ENCODE data around the gene PNPLA3.

PNPLA3 gene

GRCh38 chr22:43889201-43889859 is 34.3 kb upstream of the PNPLA3 start:
- no peak for TF ChIP-seq CTCF (IDR thresholded peaks at IDR 0.05; ENCODE audit: control extremely low read depth, extremely low read depth, low read depth, missing control alignments)
- ChIA-PET POLR2A (no interaction called here), CTCF (interaction anchor here (1.1 kb wide), 1 partner anchor 9 kb away, joined by 3 read pairs; no protein-coding TSS in a partner anchor)
- DNase-seq (ENCODE audit: extremely low spot score): no peak

- CTCF ChIA-PET: interaction anchor here (1.1 kb wide), 1 partner anchor 9 kb away, joined by 3 read pairs; no protein-coding TSS in a partner anchor
- DNase-seq (ENCODE audit: extremely low spot score): no peak
- POLR2A ChIA-PET: no interaction called here
- no peak for TF ChIP-seq CTCF (IDR thresholded peaks at IDR 0.05; ENCODE audit: control extremely low read depth, extremely low read depth, low read depth, missing control alignments)
These were observed 33.7 kb upstream of the PNPLA3 start for GRCh38 chr22:43889860-43890253.

DNA sequence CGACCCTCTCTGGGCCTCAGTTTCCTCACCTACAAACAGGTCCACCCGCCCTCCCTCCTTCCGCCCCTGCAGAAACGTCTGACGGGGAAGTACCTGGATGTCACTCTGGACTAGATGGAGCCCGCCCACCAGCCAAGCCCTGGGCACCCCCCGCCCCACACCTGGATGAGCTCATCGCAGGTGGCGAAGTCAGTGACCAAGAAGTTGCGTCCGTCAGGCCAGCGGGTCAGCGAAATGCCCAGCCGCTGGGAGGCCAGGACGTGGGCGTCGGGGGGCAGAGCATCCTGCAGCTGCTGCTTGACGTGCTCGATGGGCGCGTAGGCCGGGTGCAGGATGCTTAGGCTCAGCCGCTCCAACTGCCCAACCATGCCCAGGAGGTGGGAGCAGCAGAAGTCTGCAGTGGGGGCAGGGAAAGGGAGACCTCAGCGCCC is 32.7 kb upstream of the PNPLA3 start:
- DNase-seq (ENCODE audit: extremely low spot score): no peak
- ChIA-PET POLR2A (no interaction called here), CTCF (no interaction called here)
- no peak for TF ChIP-seq CTCF (IDR thresholded peaks at IDR 0.05; ENCODE audit: control extremely low read depth, extremely low read depth, low read depth, missing control alignments)

GRCh38 chr22:43891360-43892182 is 32.0 kb upstream of the PNPLA3 start, which contains the start of gene PNPLA5:
TSS of gene PNPLA5 (minus strand) at chr22:43892013. CDS start at chr22:43891880, 133 bp downstream.
- ChIA-PET CTCF (no interaction called here), POLR2A (no interaction called here)
- TF ChIP-seq CTCF (IDR thresholded peaks at IDR 0.05; ENCODE audit: control extremely low read depth, extremely low read depth, low read depth, missing control alignments): no peak
- DNase-seq (ENCODE audit: extremely low spot score): no peak

- no peak for TF ChIP-seq CTCF (IDR thresholded peaks at IDR 0.05; ENCODE audit: control extremely low read depth, extremely low read depth, low read depth, missing control alignments)
- DNase-seq (ENCODE audit: extremely low spot score): no peak
- ChIA-PET CTCF (interaction anchor here (0.8 kb wide), 1 partner anchor 9 kb away, joined by 3 read pairs; no protein-coding TSS in a partner anchor), POLR2A (no interaction called here)
These were observed 31.3 kb upstream of the PNPLA3 start for GRCh38 chr22:43892183-43892894.

DNA sequence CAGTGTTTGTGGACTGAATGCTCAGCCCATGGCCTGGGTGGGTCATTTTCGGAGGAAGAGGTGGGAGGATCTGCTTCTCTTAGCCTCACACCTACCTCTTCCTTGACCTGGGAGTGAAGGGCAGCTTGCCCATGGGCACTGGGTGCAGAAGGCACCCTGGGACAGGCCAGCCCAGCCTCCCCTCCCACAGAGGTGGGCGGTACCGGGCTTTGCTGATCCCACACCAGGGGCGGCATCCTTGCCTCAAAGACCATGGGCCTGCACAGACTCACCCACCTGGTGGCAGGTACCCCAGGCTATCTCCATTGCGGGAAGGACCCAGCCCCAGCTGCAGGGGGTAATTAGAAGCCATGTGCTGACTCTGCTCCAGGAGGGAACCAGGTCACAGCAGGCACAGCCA is 30.3 kb upstream of the PNPLA3 start:
- DNase-seq (ENCODE audit: extremely low spot score): no peak
- ChIA-PET CTCF (interaction anchor here (0.8 kb wide), 1 partner anchor 10 kb away, joined by 3 read pairs; no protein-coding TSS in a partner anchor), POLR2A (no interaction called here)
- no peak for TF ChIP-seq CTCF (IDR thresholded peaks at IDR 0.05; ENCODE audit: control extremely low read depth, extremely low read depth, low read depth, missing control alignments)
